GM19240 (cell line): ENCODE results near the gene FAM168B.
"Not testable (repeated sequence)": the region's sequence is repeated elsewhere in the genome, so short reads cannot be mapped to it uniquely, and the experiment has no call there.

Source experiments
- DNase-seq: peaks from one replicate; pipeline ENCODE4 v3.0.0; 2011; ENCODE audit warnings: low spot score; ENCODE audit not compliant: insufficient read length

FAM168B gene

GRCh38 chr2:131093006-131093695, at the start of gene FAM168B:
Gene FAM168B (minus strand): TSS chr2:131093460. CDS start chr2:131082646, 10,814 bp downstream.
- DNase-seq = peak; percentile 86

GRCh38 chr2:131142849-131143248, 49.6 kb upstream of the FAM168B start:
- no peak for DNase-seq

DNA sequence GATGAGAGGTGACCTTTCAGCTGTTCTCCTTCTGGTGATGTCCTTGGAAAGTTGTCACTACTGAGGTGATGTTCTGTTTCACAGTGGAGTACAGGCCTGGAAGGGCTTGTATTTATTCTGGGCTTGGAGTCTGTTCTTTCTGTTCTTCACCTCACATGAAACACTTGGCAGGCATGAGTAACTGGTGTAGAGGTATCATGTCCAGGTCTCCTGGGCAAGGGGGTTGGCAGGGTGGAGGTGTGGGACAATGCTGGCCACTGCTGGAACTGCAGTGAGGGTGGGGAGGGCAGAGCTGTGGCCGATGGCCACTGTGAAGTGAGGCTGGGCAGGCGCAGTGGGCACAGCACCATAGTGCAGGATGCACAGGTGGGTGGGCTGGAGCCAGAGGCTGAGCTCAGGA, 47.3 kb upstream of the FAM168B start:
- DNase-seq = no peak

DNA sequence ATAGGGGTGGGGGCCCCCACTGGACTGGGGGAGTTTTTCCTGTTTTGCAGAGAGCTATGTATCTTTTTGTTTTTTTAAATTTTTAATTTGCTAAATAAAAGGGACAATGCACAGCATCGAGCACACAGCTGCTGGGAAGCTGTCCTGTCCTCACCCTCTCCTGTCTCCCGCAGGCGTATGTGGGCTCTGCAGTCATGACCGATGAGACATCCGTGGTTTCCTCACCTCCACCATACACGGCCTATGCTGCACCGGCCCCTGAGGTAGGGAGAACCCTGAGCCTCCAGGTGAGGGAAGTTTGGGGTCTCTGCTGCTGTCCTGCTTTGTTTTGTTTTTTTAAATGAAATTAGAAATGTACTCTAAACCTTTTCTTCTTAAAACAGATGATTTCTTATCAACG, 39.5 kb upstream of the FAM168B start:
- DNase-seq = no peak

GRCh38 chr2:131130298-131130596, 37.0 kb upstream of the FAM168B start:
- no peak for DNase-seq

DNA sequence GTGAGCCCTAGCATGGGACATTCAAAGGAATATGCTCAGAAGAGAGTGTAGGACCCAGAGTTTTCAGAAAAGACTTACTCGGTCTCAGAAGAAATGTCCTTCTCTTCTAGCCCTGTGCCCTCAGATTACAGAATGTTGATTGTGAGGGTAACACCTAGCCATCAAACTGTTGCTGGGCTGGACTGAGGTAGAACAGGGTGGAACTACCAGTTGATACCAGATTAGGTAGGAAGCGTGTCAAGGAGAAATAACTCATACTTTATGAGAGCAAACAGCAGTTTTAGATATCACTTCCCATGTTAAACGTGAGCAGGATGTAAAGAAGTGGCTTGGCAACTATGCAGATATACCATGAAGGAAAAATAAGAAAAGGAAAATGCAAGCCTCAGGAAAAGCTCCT, 34.7 kb upstream of the FAM168B start:
- no peak for DNase-seq

DNA sequence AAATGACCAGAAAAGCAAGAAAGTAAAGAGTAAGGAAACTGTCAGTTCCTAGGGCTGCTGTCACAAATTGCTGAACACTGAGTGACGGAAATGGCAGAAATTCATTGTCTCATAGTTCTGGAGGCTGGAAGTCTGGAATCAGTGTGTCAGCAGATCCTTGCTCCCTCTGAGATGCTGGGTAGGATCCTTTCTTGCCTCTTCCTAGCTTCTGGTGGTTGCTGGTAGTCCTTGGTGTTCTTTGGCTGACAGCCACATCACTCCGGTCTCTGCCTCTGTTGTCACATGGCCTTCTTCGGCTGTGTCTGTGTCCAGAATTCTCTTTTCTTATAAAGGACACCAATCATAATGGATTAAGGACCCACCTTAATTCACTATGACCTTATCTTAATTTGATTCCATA, 33.8 kb upstream of the FAM168B start:
- no peak for DNase-seq

DNA sequence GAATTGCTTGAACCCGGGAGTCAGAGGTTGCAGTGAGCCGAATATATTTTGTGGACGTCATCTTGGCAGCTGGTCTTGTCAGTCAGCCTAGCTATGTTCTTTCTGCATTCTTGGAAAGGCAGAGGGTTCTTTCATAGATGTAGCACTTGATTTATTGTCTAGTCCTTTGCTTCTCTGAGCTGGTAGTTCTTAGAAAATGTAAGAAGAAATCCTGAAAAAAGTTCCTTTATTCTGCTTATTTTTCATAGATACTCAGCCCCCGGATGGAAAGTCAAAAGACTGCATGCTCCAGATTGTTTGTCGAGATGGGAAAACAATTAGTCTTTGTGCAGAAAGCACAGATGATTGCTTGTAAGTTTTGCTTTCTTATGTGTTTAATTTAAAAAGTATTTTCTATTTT, 33.2 kb upstream of the FAM168B start:
- no peak for DNase-seq

DNA sequence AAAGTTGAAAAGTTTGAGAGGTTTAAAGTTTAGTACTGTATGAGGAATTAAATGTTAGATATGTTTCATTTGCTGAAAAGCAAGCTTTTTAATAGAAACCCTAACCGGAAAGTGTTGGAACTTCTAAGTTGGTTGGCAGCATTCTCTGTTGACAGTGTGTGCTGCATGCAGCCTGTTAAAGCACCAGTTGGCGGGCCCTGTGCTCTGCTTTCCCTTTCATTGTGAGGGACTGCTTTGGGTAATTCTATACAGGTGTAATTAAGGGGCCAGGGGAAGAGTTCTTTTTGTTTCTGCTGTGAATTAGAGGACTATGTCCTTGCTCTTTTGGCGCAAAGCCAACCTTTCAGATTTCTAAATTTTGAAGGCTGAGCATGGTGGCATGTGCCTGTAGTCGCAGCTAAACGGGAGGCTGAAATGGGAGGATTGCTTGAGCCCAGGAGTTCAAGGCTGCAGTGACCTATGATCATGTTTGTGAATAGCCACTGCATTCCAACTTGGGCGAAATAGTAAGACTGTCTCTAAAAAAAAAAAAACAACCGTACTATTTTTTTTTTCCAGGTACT, 32.0 kb upstream of the FAM168B start:
- DNase-seq = no peak

DNA sequence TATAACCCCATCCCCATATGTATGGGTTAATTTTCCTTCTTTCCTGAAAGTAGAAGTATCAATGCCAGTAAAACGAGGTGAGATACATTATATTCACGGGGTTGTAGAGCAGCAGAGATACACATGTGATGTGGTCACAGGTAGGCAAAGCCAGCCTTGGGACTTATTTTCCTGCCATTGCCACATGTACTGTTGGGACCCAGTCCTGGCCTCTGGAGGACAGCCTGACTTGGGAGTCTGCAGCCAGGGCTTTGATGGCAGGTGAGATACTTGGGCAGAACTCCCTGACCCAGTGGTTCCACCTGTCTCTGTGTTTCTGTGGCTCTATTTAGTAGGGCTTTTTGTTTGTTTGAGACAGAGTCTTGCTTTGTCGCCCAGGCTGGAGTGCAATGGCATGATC, 29.9 kb upstream of the FAM168B start:
- DNase-seq = no peak

DNA sequence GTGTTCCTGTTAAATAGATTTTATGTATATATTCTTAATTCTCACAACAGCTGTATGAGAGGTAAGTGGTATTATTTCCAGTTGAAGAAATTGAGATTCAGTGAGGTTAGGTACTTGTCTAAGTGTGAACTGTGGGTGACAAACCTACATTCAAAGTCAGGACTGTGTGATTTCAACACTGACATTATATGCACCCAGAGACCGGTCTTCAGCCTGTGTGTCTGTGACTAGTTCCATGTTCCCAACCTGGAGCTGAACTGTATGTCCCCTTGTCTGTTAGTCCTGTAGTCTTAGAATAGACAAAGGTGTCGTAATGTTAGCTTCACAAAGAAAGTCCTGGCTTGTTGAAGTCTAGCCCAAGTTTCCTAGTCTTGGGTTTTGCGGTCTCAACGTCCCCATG, 29.2 kb upstream of the FAM168B start:
- DNase-seq = no peak

GRCh38 chr2:131121464-131121863, 28.2 kb upstream of the FAM168B start:
- no peak for DNase-seq

- DNase-seq = no peak
Observed at GRCh38 chr2:131120815-131121317, 27.6 kb upstream of the FAM168B start.

DNA sequence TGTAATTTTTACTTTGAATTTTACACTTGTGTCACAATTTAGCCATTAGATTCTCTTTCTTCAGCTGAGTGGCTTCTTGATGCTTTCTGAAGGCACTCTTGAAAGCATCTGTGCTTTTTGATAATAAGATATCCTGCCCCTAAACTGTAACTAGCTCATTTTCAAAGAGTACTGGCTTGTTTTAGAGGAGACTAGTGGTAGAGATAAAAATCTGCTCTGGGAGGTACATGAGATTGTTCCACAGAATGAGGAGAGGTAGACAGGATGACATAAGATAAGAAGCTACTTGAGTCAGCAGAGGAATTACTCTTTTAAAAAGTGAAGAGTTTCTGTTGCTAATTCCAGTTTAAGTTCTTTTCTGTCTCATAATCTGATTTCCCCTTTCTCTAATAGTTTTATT, 22.5 kb upstream of the FAM168B start:
- DNase-seq = no peak

GRCh38 chr2:131114950-131115349, 21.7 kb upstream of the FAM168B start:
- not testable (repeated sequence) for DNase-seq

DNA sequence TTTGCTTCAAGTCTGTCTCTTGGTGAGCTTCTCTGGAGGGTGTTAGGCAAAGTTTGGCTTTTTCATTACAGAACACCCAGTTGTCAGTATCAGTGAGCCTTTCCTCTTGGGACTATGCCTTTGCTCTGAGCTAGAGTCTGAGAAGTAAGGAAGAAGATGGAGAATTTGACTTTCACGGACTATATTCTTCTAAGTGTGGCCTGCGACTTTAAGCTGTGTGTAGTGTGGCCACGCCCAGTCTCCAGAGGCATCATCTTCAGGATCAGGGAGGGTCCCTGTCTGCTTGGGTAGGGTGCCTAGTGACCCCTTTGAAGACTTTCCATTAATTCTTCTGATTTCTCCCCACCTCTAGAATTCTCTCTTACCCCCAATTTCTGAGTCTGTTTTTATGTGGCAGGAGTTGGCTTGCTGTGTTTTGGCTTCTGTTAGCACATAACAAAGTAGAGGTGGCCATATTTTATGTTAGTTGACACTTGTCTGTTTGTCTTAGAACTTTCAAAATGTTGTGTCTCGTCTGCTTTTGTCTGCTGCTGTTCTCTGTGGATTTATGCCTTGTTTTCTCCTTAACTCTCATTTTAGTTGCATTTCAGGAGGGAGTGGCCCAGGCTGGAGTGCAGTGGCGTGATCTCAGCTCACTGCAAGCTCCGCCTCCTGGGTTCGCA, 20.4 kb upstream of the FAM168B start:
- no peak for DNase-seq

GRCh38 chr2:131112529-131112928, 19.3 kb upstream of the FAM168B start:
- DNase-seq = no peak

DNA sequence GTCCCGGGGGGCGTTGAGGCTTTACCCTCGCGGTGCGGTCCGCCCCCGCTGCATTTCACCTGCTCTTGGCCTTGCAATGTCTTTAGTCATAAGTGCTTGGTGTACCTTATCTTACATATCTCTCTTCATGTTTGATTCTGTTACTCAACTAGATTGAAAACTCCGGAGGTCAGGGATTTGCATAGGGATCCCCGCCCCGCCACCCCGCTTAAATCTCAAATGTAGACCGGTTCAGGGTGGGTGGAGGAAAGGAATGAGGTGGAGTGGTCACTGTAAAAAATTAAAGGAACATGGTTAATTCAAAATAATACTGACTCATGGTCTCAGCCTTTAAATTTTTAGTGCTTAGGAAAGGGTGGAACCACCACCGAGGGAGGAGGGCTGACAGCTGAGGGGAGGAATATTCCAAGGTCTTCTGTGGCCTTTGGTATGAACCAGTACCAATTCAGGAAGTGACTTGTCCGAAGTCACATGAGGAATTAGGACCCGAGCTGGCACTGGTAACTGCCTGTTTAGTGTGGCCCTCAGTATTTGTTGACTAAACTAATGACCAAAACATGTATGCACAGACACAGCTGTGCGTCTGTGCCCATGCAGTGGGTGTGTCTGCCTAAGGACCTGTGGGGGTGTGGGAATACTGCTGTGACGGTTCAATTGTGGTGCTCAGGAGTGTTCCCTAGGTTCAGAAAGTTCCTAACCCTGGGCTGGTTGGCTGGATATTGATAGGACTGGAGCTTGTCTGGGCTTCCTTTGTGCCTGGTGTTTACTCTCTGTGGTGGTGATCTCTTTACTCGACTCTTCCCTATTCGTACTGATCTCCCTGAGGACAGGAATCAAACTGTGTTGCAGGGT, 12.9 kb upstream of the FAM168B start:
- DNase-seq = peak; percentile 19

- DNase-seq = peak; percentile 83
Observed at GRCh38 chr2:131105156-131105949, 12.1 kb upstream of the FAM168B start, which contains the start of gene PLEKHB2. Gene PLEKHB2 (plus strand): TSS chr2:131105336. CDS start chr2:131120942, 15,606 bp downstream.

- DNase-seq = peak; percentile 63
Observed at GRCh38 chr2:131104487-131105155, 11.4 kb upstream of the FAM168B start.
